Erythroblast (primary cell): Measurements from ENCODE around the gene CCNC.

Source experiments
- GATA1 ChIP-seq: IDR thresholded peaks from 2 replicates; pipeline ENCODE4 v1.6.1; 2011; ENCODE audit warnings: low read depth, mild to moderate bottlenecking, control low read depth, low read length, moderate library complexity
- POLR2A ChIP-seq: IDR thresholded peaks from 2 replicates; pipeline ENCODE4 v1.6.1; 2011; ENCODE audit warnings: mild to moderate bottlenecking, low read length

GRCh38 chr6:99550046-99550748 lies 18.3 kb downstream of the CCNC start:
- TF ChIP-seq POLR2A (no peak), GATA1 (no peak)
